ENCODE measurements around the gene CER1. TPM values are rescaled to one million over a fixed set of nuclear protein-coding genes. Genes with fewer than 3 reads are reported as not detected.

CER1 gene
- total and polyA plus RNA-seq, 2 of the 8 experiments (the other 6 are each of a cell fraction or from before 2014, with no cell fraction given), result 0.26 to 3.4 TPM

GRCh38 chr9:14674630-14675029, 47.9 kb downstream of the CER1 start:
- Histone ChIP-seq H3K4me3 (ENCODE audit: extremely low read depth in 1 of 4, insufficient read depth in 2 of 4, low read depth in 3 of 4, low read length in 4 of 4) (no peak overlapping the region), H2AFZ (ENCODE audit: low read length) (no peak overlapping the region), H3K23me2 (ENCODE audit: low read depth, low read length) (no peaks in the 10 kb centered on the region), H3K23ac (ENCODE audit: insufficient read length) (no peak overlapping the region), H3K27ac (ENCODE audit: low read depth, low read length) (no peak overlapping the region), H3K27me3 (replicated peaks in 1 of 4; ENCODE audit: control insufficient read depth in 3 of 4, extremely low read depth in 1 of 4, insufficient read depth in 3 of 4, low read length in 3 of 4) (no peaks in the 10 kb centered on the region), H4K91ac (replicated peaks; ENCODE audit: insufficient read length, low read length) (no peak overlapping the region), H3K79me2 (ENCODE audit: control insufficient read depth in 1 of 2, insufficient read depth in 2 of 2, low read length in 2 of 2) (no peaks in the 10 kb centered on the region), H2BK12ac (ENCODE audit: low read depth, low read length) (no peak overlapping the region), H3K18ac (ENCODE audit: extremely low read depth, low read length) (no peak overlapping the region), H2BK5ac (ENCODE audit: low read depth, low read length) (no peak overlapping the region), H2BK15ac (ENCODE audit: low read length) (no peak overlapping the region), H2AK5ac (ENCODE audit: low read depth, low read length) (no peak overlapping the region), H3K4me2 (ENCODE audit: insufficient read depth in 1 of 2, low read depth in 2 of 2, low read length in 2 of 2) (no peak overlapping the region), H3K14ac (ENCODE audit: insufficient read length) (no peak overlapping the region), H3K9ac (replicated peaks in 1 of 4; ENCODE audit: extremely low read depth in 1 of 4, low read depth in 3 of 4, low read length in 3 of 4) (no peak overlapping the region), H3K9me3 (ENCODE audit: insufficient read depth in 2 of 2, low read depth in 1 of 2, low read length in 1 of 2) (no peaks in the 10 kb centered on the region), H3K56ac (replicated peaks; ENCODE audit: insufficient read length, low read depth, low read length) (no peak overlapping the region), H2BK20ac (ENCODE audit: low read length) (no peak overlapping the region), H4K5ac (ENCODE audit: insufficient read length, low read depth, low read length) (no peak overlapping the region), H4K20me1 (replicated peaks in 1 of 2; ENCODE audit: control insufficient read depth in 1 of 2, insufficient read depth in 2 of 2, low read length in 2 of 2) (no peaks in the 10 kb centered on the region), H2BK120ac (replicated peaks; ENCODE audit: low read depth, low read length) (no peak overlapping the region), H3K4ac (replicated peaks; ENCODE audit: insufficient read length, low read depth, low read length) (no peak overlapping the region), H4K8ac (ENCODE audit: extremely low read depth, insufficient read depth, low read length) (no peak overlapping the region), H3K4me1 (replicated peaks in 1 of 4; ENCODE audit: control insufficient read depth in 3 of 4, insufficient read depth in 4 of 4, low read length in 3 of 4) (no peaks in the 10 kb centered on the region), H3K36me3 (ENCODE audit: control insufficient read depth in 2 of 4, insufficient read depth in 4 of 4, low read length in 3 of 4) (peaks cover 0 to 2% (median 0%) of the 10 kb centered on the region in 4 experiments; a peak in 1 of 8 replicates), H3K79me1 (ENCODE audit: low read depth, low read length) (no peaks in the 10 kb centered on the region)
- FAIRE-seq (no peak), DNase-seq (ENCODE audit: low read depth in 1 of 2, low spot score in 2 of 2) (no peak)
- ChIA-PET CTCF (ENCODE audit: partially characterized antibody) (interaction anchor here (1.3 kb wide), 1 partner anchor 14 kb away, joined by 4 read pairs; no protein-coding TSS in a partner anchor), POLR2A (ENCODE audit: partially characterized antibody) (no interaction called here)
- 96% methylated on average over 3 of the region's 3 CpGs; no CpG with 5 or more reads in 1 of the 2 experiments for WGBS, 2 experiments (ENCODE audit: extremely low coverage in 1 of 2, insufficient coverage in 1 of 2, insufficient read length in 1 of 2, insufficient replicate concordance in 2 of 2, low coverage in 1 of 2, low lambda C conversion rate in 2 of 2, missing lambda C conversion rate in 1 of 2)
- TF ChIP-seq TBP (IDR thresholded peaks at IDR 0.05; ENCODE audit: low read depth, low read length), result no peak
- no peak for TF ChIP-seq ZNF274 (IDR thresholded peaks at IDR 0.05; ENCODE audit: borderline replicate concordance, extremely low read depth, low read length)
- no peak for TF ChIP-seq TEAD4 (IDR thresholded peaks at IDR 0.05; ENCODE audit: low read depth, low read length)
- TF ChIP-seq E2F6 (IDR thresholded peaks at IDR 0.05), result no peak
- TF ChIP-seq BACH1 (IDR thresholded peaks at IDR 0.05; ENCODE audit: low read length), result no peak
- TF ChIP-seq EP300 (IDR thresholded peaks at IDR 0.05; ENCODE audit: borderline replicate concordance in 1 of 2, low read depth in 2 of 2, low read length in 2 of 2), result no peak
- no peak for TF ChIP-seq SP1 (IDR thresholded peaks at IDR 0.05; ENCODE audit: low read depth, low read length)
- no peak for TF ChIP-seq CBX8 (IDR thresholded peaks at IDR 0.05; ENCODE audit: borderline replicate concordance, low read depth, low read length)
- TF ChIP-seq PHF8 (conservative IDR thresholded peaks at IDR 0.05; ENCODE audit: low read depth, low read length), result no peak
